GM19193 (cell line): ENCODE measurements around the gene TBC1D5.

Source experiments
- POLR2A ChIP-seq: IDR thresholded peaks from 4 replicates; pipeline ENCODE4 v1.6.1; 2011; ENCODE audit not compliant: insufficient read depth, insufficient read length; ENCODE audit errors: extremely low read depth

TBC1D5 gene

GRCh38 chr3:17423786-17424536 lies 318.5 kb downstream of the TBC1D5 start:
- TF ChIP-seq POLR2A: no peak

DNA sequence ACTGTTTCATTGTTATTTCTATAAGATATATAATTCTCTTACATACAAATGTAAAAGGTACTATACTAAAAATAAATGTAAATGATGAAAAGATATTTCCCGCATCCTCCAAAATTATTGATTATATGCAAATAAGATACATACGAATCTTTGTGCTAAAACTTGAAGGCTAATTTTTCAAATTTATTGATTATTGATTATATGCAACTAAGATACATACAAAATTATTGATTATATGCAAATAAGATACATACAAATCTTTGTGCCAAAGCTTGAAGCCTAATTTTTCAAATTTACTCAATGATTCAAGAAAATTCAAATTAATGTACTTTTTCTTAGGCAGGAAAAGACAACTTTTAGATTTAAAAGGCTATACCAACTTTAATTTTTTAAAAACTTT lies 319.8 kb downstream of the TBC1D5 start:
- no peak for TF ChIP-seq POLR2A

DNA sequence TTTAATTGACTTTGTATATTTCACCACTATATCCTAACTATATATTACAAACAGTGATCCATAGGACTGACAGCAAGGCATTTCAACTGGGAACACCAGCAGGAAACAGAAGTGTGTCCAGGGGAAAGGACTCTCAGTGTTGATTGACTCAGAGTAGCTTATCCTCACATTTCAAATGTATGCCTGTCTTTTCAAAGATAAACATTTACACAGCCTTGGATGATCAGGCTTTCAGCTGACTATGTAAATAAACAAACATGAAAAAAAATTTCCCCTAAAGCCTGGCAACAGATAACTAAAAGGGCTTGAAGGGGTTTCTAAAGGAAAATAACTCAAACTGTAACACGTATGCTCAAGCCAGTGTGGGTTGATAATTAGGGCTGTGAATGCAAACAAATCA lies 321.8 kb downstream of the TBC1D5 start:
- no peak for TF ChIP-seq POLR2A

DNA sequence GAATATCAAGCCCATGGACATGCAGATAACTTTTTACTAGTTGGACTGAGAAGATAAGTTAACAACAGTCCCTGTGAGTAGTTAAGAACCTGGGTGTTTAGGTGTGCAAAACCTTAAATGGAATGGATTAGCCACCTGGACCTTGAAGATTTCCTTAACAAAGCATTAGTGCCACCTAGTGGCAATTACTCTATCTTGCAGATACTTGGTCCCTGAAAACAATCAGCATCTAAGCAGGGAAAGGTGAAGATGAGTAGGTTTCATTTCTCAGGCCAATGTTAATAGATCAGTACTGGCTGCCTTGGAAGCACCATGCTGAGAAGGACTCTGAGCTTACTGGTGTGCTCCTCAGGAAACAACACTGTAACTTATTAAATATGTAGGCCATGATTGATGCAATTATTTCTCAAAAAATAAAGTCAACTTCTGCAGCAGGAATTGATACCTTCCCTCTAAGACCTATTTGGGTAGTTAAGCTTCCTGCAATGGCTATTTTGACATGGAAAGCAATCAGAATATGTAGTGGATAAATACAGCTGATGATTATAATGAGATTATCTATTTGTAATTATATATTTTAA lies 329.4 kb downstream of the TBC1D5 start:
- no peak for TF ChIP-seq POLR2A

DNA sequence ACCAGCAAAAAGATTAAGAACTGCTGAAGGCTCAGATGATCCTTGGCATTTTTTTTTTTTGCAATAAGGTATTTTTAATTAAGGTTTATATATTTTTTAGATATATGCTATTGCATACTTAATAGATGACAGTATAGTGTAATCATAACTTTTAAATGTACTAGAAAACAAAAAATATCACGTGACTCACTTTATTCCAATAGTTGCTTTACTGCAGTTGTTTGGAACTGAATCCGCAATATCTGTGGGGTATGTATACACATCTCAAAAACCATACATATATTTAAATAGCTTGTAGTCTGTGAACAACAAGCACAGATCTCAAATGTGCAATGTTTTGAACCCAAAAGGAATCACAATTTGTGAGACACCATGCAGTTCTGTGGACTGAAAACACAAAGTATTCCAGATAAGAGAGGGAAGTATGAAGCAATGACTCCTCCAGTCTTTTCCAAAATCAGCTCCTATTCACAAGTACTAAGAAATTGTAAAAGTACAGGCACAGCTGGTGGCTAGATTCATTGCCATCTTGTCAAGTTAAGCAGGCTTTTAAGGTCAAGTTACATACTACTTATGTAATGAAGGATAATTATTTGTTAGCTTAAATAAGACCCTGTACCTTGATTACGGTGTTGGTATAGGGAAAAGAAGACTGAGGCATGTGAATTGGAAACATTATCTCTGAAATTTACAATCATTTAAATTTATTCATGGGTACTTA lies 331.1 kb downstream of the TBC1D5 start:
- TF ChIP-seq POLR2A: no peak

GRCh38 chr3:17407576-17407975 lies 334.9 kb downstream of the TBC1D5 start:
- TF ChIP-seq POLR2A: no peak

DNA sequence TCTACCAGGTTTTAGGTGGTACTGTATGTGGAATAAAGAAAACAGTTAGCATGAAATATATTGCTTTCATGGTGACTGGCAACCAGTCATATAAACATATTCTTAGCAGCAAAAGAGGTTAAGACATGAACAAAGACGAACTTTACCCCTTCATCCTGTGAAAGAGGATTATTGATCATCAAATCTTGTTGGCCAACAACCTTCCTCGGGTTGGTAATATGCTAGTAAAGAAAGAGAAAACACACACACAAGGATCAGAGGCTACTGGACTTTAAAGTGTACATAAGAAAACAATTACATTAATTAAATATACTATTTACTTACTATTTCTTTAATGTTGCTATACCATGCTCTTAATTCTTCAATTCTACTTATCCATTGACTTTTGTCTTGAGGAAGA lies 337.9 kb downstream of the TBC1D5 start:
- TF ChIP-seq POLR2A: no peak

GRCh38 chr3:17402442-17402841 lies 340.0 kb downstream of the TBC1D5 start:
- no peak for TF ChIP-seq POLR2A

DNA sequence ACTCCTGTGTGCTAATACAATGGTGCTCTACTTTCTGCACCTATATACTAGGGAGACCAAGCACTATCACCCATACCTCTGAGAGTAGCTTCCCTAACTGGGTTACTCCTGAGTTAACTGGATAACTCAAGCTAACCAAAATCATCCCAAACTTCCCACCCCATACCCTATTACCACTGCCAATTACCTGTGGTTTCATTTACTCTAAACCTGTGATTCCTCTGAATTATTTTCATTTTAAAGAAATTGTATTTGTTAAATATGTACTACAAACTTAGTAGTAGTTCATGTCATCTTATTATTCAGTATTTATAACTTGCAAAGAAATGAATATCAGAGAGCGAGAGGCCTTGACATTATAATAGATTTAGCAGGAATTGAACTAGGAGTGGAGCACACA lies 340.5 kb downstream of the TBC1D5 start:
- TF ChIP-seq POLR2A: no peak

- no peak for TF ChIP-seq POLR2A
These were observed 342.8 kb downstream of the TBC1D5 start for GRCh38 chr3:17399586-17399985.

DNA sequence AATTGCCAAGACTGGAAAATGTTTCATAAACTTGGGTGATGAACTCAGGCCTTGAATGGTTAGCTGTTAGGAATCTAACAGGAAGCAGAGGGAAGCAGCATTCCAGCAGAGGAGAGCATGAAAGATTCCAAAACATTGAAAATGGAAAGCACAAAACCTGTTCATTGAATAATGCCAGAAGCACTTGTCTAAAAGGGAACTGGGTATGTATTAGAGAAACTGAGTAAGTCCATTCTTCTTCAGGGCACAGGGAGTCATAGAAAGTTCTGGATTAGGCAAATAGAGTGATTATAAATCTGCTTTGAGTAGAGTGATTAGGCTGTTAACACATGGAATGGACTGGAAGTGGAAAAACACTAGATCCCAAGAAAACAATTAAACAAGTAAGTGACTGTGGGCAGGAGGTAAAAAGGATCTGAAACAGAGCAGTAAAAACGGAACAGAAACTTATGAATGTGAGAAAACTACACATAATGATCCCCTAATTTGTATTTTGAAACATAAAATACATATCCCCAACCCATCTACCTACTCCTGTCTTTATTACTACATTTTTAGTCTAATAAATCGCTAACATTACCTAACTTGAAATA lies 343.4 kb downstream of the TBC1D5 start:
- no peak for TF ChIP-seq POLR2A

DNA sequence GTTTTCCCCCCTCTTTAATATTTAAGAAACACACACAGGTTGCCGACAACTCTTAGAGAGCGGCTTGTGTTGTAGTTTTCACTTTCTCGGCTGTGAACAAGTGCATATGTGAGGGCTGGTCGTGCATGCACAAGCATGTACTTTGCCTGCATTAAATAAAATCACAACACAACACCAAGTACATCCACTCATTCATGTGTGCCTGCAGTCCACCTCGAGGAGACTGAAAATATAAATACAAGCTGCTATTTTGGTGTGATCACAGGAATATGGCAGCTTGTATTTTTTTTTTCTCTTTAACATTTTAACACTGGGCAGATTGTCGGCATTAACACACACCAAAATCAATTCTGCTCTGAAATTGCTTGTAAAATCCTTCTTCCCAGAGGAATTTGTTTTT lies 346.4 kb downstream of the TBC1D5 start:
- TF ChIP-seq POLR2A: no peak

GRCh38 chr3:17394541-17395155 lies 347.8 kb downstream of the TBC1D5 start:
- TF ChIP-seq POLR2A: no peak

GRCh38 chr3:17390785-17391184 lies 351.6 kb downstream of the TBC1D5 start:
- TF ChIP-seq POLR2A: no peak

GRCh38 chr3:17387108-17387507 lies 355.3 kb downstream of the TBC1D5 start:
- no peak for TF ChIP-seq POLR2A
